Loucy (cell line): ENCODE data around the gene GRAMD4.

Experiments
- CTCF ChIP-seq: fragments of 200-600 bp; sonication (generic); conservative IDR thresholded peaks from 2 replicates; pipeline ENCODE4 v1.5.1; 2014; ENCODE audit warnings: mild to moderate bottlenecking, antibody characterized with exemption, low read length
- EZH2phosphoT487 ChIP-seq: fragments of 200-600 bp; IDR thresholded peaks from 2 replicates; pipeline ENCODE4 v1.6.1; 2018; ENCODE audit warnings: antibody characterized with exemption, mild to moderate bottlenecking, moderate library complexity, borderline replicate concordance

DNA sequence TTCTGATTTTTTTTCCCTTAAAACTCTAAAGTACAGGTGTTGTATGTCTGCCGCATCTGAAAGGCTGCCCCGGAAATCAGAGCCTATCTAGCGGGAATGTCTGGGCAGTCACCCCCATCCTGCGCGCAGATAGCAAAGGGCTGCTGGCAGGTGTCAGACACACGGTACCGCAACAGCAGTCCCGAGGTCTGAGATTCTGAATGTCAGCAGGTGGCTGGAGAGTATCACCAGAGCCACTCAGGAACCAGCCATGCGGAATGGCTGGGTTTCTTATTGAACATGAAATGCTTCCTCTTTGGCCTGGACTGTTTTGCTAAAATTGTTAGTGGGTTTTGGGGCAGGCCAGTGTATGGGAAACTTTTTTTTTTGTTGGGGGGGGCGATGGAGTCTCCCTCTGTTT, 64.5 kb downstream of the GRAMD4 start:
- no peak for TF ChIP-seq CTCF
- no peak for TF ChIP-seq EZH2phosphoT487
